Measurements from ENCODE around the gene BAG3. TPM values are rescaled to one million over a fixed set of nuclear protein-coding genes. Genes with fewer than 3 reads are reported as not detected.

The BAG3 gene
- total RNA-seq, 1 experiment from 2014 or later: 14.6 TPM

GRCh38 chr10:119637631-119638030 lies 13.5 kb upstream of the BAG3 start:
- in situ Hi-C loops (cut with HindIII; ENCODE audit: low sequenced_read_pairs): no loop called here

GRCh38 chr10:119638982-119639381 lies 12.2 kb upstream of the BAG3 start:
- no peak for DNase-seq (ENCODE audit: low spot score)
- in situ Hi-C loops (cut with HindIII; ENCODE audit: low sequenced_read_pairs): no loop called here

More at GRCh38 chr10:119637631-119638030, 13.5 kb upstream of the BAG3 start:
- DNase-seq (ENCODE audit: low spot score): no peak

- in situ Hi-C loops (cut with HindIII; ENCODE audit: low sequenced_read_pairs): no loop called here
- no peak for DNase-seq (ENCODE audit: low spot score)
Measured at GRCh38 chr10:119640384-119640783, 10.8 kb upstream of the BAG3 start.

GRCh38 chr10:119640875-119641526 lies 10.2 kb upstream of the BAG3 start:
- in situ Hi-C loops (cut with HindIII; ENCODE audit: low sequenced_read_pairs): no loop called here
- no peak for DNase-seq (ENCODE audit: low spot score)

- no peak for DNase-seq (ENCODE audit: low spot score)
- in situ Hi-C loops (cut with HindIII; ENCODE audit: low sequenced_read_pairs): no loop called here
Measured at GRCh38 chr10:119642556-119643111, 8.5 kb upstream of the BAG3 start.

GRCh38 chr10:119643306-119644204 lies 7.6 kb upstream of the BAG3 start:
- in situ Hi-C loops (cut with HindIII; ENCODE audit: low sequenced_read_pairs): no loop called here
- DNase-seq (ENCODE audit: low spot score): no peak

GRCh38 chr10:119644205-119644814 lies 6.9 kb upstream of the BAG3 start:
- no peak for DNase-seq (ENCODE audit: low spot score)
- in situ Hi-C loops (cut with HindIII; ENCODE audit: low sequenced_read_pairs): no loop called here

GRCh38 chr10:119644994-119645393 lies 6.2 kb upstream of the BAG3 start:
- in situ Hi-C loops (cut with HindIII; ENCODE audit: low sequenced_read_pairs): no loop called here
- no peak for DNase-seq (ENCODE audit: low spot score)

GRCh38 chr10:119650062-119650461 lies 1.1 kb upstream of the BAG3 start:
- no peak for DNase-seq (ENCODE audit: low spot score)
- in situ Hi-C loops (cut with HindIII; ENCODE audit: low sequenced_read_pairs): no loop called here

- in situ Hi-C loops (cut with HindIII; ENCODE audit: low sequenced_read_pairs): no loop called here
Measured at GRCh38 chr10:119651514-119652360, 557 bp downstream of the BAG3 start.

GRCh38 chr10:119652361-119652730 lies 1.2 kb downstream of the BAG3 start:
- peak; percentile 83 for DNase-seq (ENCODE audit: low spot score)
- in situ Hi-C loops (cut with HindIII; ENCODE audit: low sequenced_read_pairs): no loop called here

More at GRCh38 chr10:119651514-119652360, 557 bp downstream of the BAG3 start:
- no peak for DNase-seq (ENCODE audit: low spot score)

GRCh38 chr10:119653209-119653608 lies 2.0 kb downstream of the BAG3 start:
- DNase-seq (ENCODE audit: low spot score): peak; percentile 30
- in situ Hi-C loops (cut with HindIII; ENCODE audit: low sequenced_read_pairs): no loop called here

GRCh38 chr10:119653916-119654315 lies 2.7 kb downstream of the BAG3 start:
- no peak for DNase-seq (ENCODE audit: low spot score)
- in situ Hi-C loops (cut with HindIII; ENCODE audit: low sequenced_read_pairs): no loop called here

GRCh38 chr10:119654540-119654939 lies 3.4 kb downstream of the BAG3 start:
- DNase-seq (ENCODE audit: low spot score): peak; percentile 84
- in situ Hi-C loops (cut with HindIII; ENCODE audit: low sequenced_read_pairs): no loop called here

GRCh38 chr10:119655566-119656001 lies 4.4 kb downstream of the BAG3 start:
- in situ Hi-C loops (cut with HindIII; ENCODE audit: low sequenced_read_pairs): no loop called here
- peak; percentile 45 for DNase-seq (ENCODE audit: low spot score)

GRCh38 chr10:119656760-119657159 lies 5.6 kb downstream of the BAG3 start:
- DNase-seq (ENCODE audit: low spot score): no peak
- in situ Hi-C loops (cut with HindIII; ENCODE audit: low sequenced_read_pairs): no loop called here

- in situ Hi-C loops (cut with HindIII; ENCODE audit: low sequenced_read_pairs): no loop called here
- DNase-seq (ENCODE audit: low spot score): peak; percentile 77
Measured at GRCh38 chr10:119657725-119658124, 6.5 kb downstream of the BAG3 start.

- in situ Hi-C loops (cut with HindIII; ENCODE audit: low sequenced_read_pairs): no loop called here
- peak; percentile 89 for DNase-seq (ENCODE audit: low spot score)
Measured at GRCh38 chr10:119658274-119658673, 7.1 kb downstream of the BAG3 start.

- no peak for DNase-seq (ENCODE audit: low spot score)
- in situ Hi-C loops (cut with HindIII; ENCODE audit: low sequenced_read_pairs): no loop called here
Measured at GRCh38 chr10:119659951-119660350, 8.8 kb downstream of the BAG3 start.

Measured in G401 (cell line).